Suprapubic skin (tissue), 4 donors: ENCODE measurements around the gene AIG1. TPM values are rescaled to one million over a fixed set of nuclear protein-coding genes. Genes with fewer than 3 reads are reported as not detected.

Source experiments
- DNase-seq, 2 donors: peaks; one replicate each; pipeline ENCODE4 v3.0.0-alpha.2; 2019; ENCODE audit warnings: low spot score in 2 of 2
- H3K27ac ChIP-seq: fragments of 200-600 bp; sonication (generic); one replicate; pipeline ENCODE4 v1.5.1; 2019
- H3K27me3 ChIP-seq: fragments of 200-600 bp; sonication (generic); one replicate; pipeline ENCODE4 v1.5.1; 2019
- H3K36me3 ChIP-seq: fragments of 200-600 bp; sonication (generic); one replicate; pipeline ENCODE4 v1.5.1; 2019
- H3K4me1 ChIP-seq: fragments of 200-600 bp; sonication (generic); one replicate; pipeline ENCODE4 v1.5.1; 2019
- H3K4me3 ChIP-seq: fragments of 200-600 bp; sonication (generic); one replicate; pipeline ENCODE4 v1.5.1; 2019; ENCODE audit warnings: mild to moderate bottlenecking
- H3K9me3 ChIP-seq: fragments of 200-600 bp; sonication (generic); one replicate; pipeline ENCODE4 v1.5.1; 2019
- CTCF ChIP-seq, 2 donors: fragments of 200-600 bp in 1 of 2; fragments of 450-650 bp in 1 of 2; sonication (generic) in 1 of 2; IDR thresholded peaks; one replicate each; pipeline ENCODE4 v1.5.1; 2016 to 2019; ENCODE audit warnings: antibody characterized with exemption in 2 of 2, mild to moderate bottlenecking in 1 of 2, moderate library complexity in 1 of 2
- EP300 ChIP-seq: sonication (generic); formaldehyde crosslinking; IDR thresholded peaks from one replicate; pipeline ENCODE4 v1.6.1; 2017; ENCODE audit warnings: antibody characterized with exemption
- POLR2A ChIP-seq, 2 donors: fragments of 450-650 bp; IDR thresholded peaks; one replicate each; pipeline ENCODE4 v1.6.1; 2017; ENCODE audit warnings: antibody characterized with exemption in 2 of 2, mild to moderate bottlenecking in 2 of 2, moderate library complexity in 2 of 2
- POLR2AphosphoS5 ChIP-seq, 3 donors: sonication (generic); formaldehyde crosslinking; IDR thresholded peaks; one replicate each; pipeline ENCODE4 v1.6.1; 2017; ENCODE audit warnings: antibody characterized with exemption in 3 of 3
- WGBS: methylation state at CpG from one replicate; pipeline ENCODE4 v1.1.5; 2018; 5-methylcytosine and 5-hydroxymethylcytosine counted together
- total RNA-seq, 4 donors: library from RNA; depleted of rRNA; stranded (reverse); fragments of >200 nt; gene quantifications; one replicate each; pipeline ENCODE4 v1.1.0, GENCODE V29; 2016

The AIG1 gene
- total RNA-seq, 4 donors from 2014 or later = 14.5 to 22.1 (median 19.7) TPM

- Histone ChIP-seq H3K27me3 (no peaks in the 10 kb centered on the region), H3K9me3 (no peaks in the 10 kb centered on the region), H3K36me3 (no peaks in the 10 kb centered on the region), H3K4me3 (no peak overlapping the region), H3K27ac (no peak overlapping the region), H3K4me1 (no peaks in the 10 kb centered on the region)
- DNase-seq = no peak
- TF ChIP-seq EP300 = no peak
These were observed 132.1 kb downstream of the AIG1 start for GRCh38 chr6:143192766-143193165.

GRCh38 chr6:143193571-143194094 lies 132.9 kb downstream of the AIG1 start:
- Histone ChIP-seq H3K27ac (no peak overlapping the region), H3K4me3 (no peak overlapping the region), H3K4me1 (no peaks in the 10 kb centered on the region), H3K36me3 (no peaks in the 10 kb centered on the region), H3K27me3 (no peaks in the 10 kb centered on the region), H3K9me3 (no peaks in the 10 kb centered on the region)
- no peak for DNase-seq
- TF ChIP-seq POLR2AphosphoS5 (IDR thresholded peaks at IDR 0.05) (no peak), CTCF (IDR thresholded peaks at IDR 0.05) (no peak), POLR2A (IDR thresholded peaks at IDR 0.05) (no peak), EP300 (no peak)
- WGBS = 97% methylated on average over 1 of the region's 1 CpG

- no peaks in the 10 kb centered on the region for H3K27me3 ChIP-seq
- TF ChIP-seq POLR2A (IDR thresholded peaks at IDR 0.05) (no peak), CTCF (IDR thresholded peaks at IDR 0.05) (no peak), EP300 (no peak), POLR2AphosphoS5 (IDR thresholded peaks at IDR 0.05) (no peak)
- H3K4me1 ChIP-seq = no peaks in the 10 kb centered on the region
- H3K4me3 ChIP-seq = no peak overlapping the region
- H3K36me3 ChIP-seq = no peaks in the 10 kb centered on the region
- WGBS = 96% methylated on average over 9 of the region's 9 CpGs
- no peaks in the 10 kb centered on the region for H3K9me3 ChIP-seq
- no peak overlapping the region for H3K27ac ChIP-seq
- no peak for DNase-seq
These were observed 133.5 kb downstream of the AIG1 start for GRCh38 chr6:143194095-143194589.

- no peak overlapping the region for H3K27ac ChIP-seq
- no peak overlapping the region for H3K4me3 ChIP-seq
- H3K4me1 ChIP-seq = no peaks in the 10 kb centered on the region
- WGBS = 73% methylated on average over 10 of the region's 10 CpGs
- no peaks in the 10 kb centered on the region for H3K9me3 ChIP-seq
- DNase-seq = no peak
- no peak for TF ChIP-seq POLR2AphosphoS5 (IDR thresholded peaks at IDR 0.05)
- no peak for TF ChIP-seq POLR2A (IDR thresholded peaks at IDR 0.05)
- no peak for TF ChIP-seq CTCF (IDR thresholded peaks at IDR 0.05)
- TF ChIP-seq EP300 = no peak
- no peaks in the 10 kb centered on the region for H3K27me3 ChIP-seq
- no peaks in the 10 kb centered on the region for H3K36me3 ChIP-seq
These were observed 134.7 kb downstream of the AIG1 start for GRCh38 chr6:143195349-143195845.

- Histone ChIP-seq H3K36me3 (no peaks in the 10 kb centered on the region), H3K27ac (no peak overlapping the region), H3K4me3 (no peak overlapping the region), H3K4me1 (no peaks in the 10 kb centered on the region), H3K27me3 (no peaks in the 10 kb centered on the region), H3K9me3 (no peaks in the 10 kb centered on the region)
- WGBS = 75% methylated on average over 5 of the region's 5 CpGs
- no peak for TF ChIP-seq POLR2AphosphoS5 (IDR thresholded peaks at IDR 0.05)
- no peak for TF ChIP-seq CTCF (IDR thresholded peaks at IDR 0.05)
- TF ChIP-seq EP300 = no peak
- TF ChIP-seq POLR2A (IDR thresholded peaks at IDR 0.05) = no peak
- DNase-seq = no peak
These were observed 136.0 kb downstream of the AIG1 start for GRCh38 chr6:143196525-143197225.
